NCI-H2081 treated with DMSO at 0.1 percent for 48 hours (cell line): ENCODE results near the gene PTCRA.

ENCODE experiments used
- DNase-seq: peaks from one replicate; lab custom pipeline; 2025; lab: John Stamatoyannopoulos, UW

PTCRA gene

GRCh38 chr6:42904467-42904866, 11.4 kb upstream of the PTCRA start:
- no peak for DNase-seq

DNA sequence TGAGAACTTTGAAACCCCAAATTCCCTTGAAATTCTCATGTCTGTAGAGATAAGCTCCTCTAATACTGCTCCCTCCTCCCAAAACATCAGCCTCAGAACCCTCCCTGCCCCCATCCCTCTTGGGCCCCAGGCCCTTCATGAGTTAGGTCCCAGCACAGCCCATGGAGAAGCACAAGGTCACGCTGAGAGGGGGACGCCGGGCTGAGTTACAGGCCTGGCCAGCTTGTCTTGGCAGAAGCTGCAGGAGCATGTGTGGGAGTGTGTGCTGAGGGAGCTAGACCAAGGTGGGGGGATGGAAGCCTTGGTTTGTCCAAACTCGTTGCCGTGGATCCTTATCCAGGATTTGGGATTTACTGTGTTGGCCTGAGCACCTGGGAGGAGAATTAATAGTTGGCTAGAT, 8.5 kb upstream of the PTCRA start:
- DNase-seq = no peak

DNA sequence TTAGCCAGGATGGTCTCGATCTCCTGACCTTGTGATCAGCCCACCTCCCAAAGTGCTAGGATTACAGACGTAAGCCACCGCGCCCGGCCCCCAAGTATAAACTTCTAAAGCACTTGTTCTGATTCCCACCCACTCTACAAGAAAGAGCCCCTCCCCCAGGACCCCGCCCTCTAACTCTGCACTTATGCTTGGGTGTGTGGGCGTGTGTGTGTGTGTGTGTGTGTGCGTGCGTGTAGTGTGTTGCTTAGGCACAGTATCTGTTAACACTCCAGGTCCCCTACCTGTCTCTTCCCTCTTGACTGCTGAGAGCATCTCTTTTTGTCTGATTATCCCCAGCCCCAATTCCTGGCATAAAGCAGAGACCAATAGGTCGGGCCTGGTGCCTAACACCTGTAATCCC, 6.0 kb upstream of the PTCRA start:
- DNase-seq = no peak

DNA sequence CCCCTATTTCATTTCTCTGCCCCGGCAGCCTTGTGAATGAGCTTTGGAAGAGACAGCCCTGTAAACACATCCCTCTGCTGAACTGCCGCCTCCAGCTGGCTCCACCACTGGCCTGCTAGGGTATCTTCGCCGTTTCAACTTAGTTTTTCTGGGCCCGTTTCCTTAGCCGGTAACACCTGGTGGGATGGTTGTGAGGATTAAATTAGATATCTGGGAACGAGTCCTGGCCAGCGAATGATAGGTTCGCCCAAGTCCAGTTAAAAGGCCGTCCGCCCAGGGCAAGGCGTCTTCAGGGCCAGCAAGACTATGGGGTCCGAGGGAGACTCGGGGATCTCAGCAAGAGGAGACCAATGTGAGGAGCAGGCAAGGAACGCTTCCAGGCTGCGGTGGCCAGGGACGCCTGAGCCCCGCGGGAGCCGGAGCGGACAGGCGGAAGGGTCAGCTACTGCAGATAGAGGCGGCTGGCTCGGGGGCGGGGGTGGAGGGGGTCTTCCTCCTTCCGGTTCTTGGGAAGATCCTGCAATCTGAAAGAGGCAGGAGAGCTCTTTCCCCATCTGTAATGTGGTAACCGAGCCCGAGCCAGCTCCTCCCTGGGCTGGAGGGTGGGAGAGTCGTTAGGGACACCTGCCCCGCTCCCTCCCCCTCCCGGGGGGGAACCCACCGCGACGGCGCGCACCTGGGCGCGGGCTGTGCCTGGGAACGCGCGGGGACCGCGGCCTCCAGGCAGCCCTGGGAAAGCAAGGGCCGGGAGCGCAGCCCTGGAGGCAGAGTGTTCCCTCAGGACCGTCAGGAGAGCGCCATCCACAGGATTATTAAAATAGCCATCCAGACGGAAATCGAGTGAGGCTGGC, 4.5 kb upstream of the PTCRA start:
- DNase-seq = no peak

DNA sequence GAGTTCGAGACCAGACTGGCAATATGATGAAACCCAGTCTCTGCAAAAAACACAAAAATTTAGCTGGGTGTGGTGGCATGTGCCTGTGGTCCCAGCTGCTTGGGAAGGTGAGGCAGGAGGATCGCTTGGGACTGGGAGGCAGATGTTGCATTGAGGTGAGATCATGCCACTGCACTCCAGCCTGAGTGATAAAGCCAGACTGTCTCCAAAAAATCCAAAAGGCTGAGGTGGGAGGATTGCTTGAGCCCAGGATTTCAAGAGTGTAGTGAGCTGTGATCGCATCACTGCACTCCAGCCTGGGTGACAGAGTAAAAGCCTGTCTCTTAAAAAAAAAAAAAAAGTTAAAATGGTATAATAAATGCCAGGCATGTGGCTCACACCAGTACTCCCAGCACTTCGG, 1.3 kb upstream of the PTCRA start:
- no peak for DNase-seq

GRCh38 chr6:42916288-42916687, 435 bp downstream of the PTCRA start:
- no peak for DNase-seq

DNA sequence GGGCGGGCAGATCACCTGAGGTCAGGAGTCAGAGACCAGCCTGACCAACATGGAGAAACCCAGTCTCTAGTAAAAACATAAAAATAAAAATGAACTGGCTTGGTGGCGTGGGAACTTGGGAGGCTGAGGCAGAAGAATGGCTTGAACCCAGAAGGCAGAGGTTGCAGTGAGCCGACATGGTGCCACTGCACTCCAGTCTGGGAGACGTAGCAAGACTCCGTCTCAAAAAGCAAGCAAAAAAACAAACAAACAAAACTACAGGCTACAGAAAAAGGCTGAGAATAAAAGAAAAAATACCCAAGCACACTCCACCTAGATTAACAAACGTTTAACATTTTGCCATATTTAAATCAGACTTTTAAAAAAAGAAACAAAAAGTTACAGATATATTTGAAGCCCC, 5.9 kb downstream of the PTCRA start:
- no peak for DNase-seq

- no peak for DNase-seq
Measured at GRCh38 chr6:42923666-42924065, 7.8 kb downstream of the PTCRA start.

DNA sequence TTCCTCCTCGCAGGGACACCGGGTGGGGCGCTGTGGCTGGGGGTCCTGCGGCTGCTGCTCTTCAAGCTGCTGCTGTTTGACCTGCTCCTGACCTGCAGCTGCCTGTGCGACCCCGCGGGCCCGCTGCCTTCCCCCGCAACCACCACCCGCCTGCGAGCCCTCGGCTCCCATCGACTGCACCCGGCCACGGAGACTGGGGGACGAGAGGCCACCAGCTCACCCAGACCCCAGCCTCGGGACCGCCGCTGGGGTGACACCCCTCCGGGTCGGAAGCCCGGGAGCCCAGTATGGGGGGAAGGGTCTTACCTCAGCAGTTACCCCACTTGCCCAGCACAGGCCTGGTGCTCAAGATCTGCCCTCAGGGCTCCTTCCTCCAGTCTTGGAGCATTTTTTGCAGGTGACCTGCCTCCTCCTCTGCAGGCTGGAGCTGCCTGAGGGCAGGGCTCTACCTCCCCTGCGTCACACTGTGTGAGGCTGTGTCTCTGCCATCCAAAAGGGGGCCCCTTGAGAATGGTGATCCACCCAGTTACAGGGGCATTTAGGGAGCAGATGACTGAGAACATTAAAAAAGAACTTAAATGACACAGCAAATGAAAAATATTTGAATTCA, 9.5 kb downstream of the PTCRA start:
- no peak for DNase-seq

- peak; percentile 92 for DNase-seq
Measured at GRCh38 chr6:42928986-42929820, 13.3 kb downstream of the PTCRA start, which contains the start of gene CNPY3. TSS of gene CNPY3 (plus strand) at chr6:42929480. CDS start at chr6:42929571, 91 bp downstream.

DNA sequence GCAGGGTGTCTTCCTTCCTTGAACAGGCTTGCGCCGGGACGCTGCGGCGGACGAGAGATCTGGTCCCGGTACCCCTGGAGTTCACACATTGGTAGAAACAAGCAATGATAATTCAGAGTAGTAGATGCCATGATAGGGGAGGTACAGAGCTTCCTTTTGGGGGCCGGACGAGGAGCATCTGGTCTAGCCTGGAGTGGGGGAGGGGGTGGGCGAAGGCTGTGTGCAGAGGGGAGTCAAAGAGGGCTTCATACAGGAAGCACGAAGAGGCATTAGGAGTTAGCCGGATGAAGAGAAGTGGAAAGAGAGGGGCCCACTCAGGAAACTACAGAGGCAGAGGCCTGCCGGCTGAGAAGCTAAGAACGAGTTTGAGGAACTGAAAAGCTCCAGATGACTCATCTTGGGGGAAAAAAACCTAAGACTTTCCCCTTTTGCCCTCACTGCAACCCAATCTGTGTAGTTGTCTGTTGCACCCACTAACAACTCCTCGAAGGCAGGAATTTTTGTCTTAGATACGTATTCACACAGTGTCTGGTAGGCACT, 14.0 kb downstream of the PTCRA start:
- DNase-seq = no peak

DNA sequence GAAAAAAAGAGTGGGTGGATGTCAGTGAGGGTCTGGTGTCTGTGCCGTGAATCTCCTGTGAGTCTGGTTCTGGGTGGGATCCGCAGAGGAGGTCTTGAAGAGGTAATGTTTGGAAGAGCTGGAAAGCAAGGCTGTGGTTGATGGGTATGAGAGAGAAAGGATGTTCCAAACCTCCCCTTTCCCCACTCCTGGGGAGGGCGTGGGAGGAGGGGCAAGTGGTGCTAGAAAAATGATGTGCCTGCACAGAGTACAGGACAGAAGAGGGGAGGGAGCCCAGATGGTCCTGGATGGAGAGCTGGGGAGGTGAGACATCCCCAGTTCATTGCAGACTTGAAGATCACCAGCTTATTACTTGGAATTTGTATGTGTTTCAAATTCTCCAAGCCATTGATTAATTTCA, 16.6 kb downstream of the PTCRA start:
- DNase-seq = no peak

DNA sequence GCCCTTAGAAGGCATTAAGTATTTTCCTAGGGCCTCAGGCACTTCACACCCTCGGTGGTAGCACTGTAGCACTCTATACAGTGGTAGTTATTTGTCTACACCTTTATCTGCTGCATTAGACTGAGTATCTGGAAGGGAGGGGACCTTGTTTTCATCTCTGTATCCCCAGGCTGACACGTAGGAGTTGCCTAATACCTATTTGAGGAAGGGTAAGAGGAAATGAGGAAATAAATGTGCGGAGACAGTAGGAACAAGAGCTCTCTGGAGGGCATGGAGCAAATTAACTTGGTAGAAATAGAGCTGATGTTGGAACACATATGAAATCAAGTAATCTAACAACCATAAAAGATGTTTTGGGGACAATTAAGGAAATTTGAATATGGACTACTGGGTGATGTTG, 17.4 kb downstream of the PTCRA start:
- DNase-seq = no peak

- DNase-seq = no peak
Measured at GRCh38 chr6:42935322-42935721, 19.5 kb downstream of the PTCRA start.

GRCh38 chr6:42936398-42936797, 20.5 kb downstream of the PTCRA start:
- no peak for DNase-seq

- no peak for DNase-seq
Measured at GRCh38 chr6:42937548-42938427, 21.9 kb downstream of the PTCRA start.

DNA sequence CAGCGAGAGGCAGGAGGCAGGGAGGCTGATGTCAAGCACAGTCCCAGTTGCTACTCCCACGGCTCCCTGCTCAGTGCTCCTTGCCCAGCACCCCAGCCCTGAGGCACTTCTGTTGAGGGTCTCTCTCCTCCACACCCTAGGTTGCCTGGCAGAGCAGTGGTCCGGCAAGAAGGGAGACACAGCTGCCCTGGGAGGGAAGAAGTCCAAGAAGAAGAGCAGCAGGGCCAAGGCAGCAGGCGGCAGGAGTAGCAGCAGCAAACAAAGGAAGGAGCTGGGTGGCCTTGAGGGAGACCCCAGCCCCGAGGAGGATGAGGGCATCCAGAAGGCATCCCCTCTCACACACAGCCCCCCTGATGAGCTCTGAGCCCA, 22.6 kb downstream of the PTCRA start:
- no peak for DNase-seq

- no peak for DNase-seq
Measured at GRCh38 chr6:42938987-42939809, 23.3 kb downstream of the PTCRA start.

DNA sequence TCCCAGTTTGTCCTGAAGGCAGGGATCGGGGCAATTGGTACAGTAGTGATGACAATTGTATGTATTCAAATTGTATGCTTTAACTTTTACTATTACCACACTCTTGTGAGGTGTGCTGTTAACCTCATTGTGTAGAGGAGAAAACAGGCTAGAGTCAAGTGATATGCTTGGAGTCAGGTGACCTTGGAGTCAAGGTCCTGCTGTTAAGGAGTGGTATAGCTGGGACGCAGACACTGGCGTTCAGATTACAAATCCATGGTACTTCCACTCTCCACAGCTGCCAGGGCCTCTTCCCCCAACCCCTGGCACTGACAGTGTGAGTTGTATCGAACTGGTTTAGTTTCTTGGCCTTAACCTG, 23.9 kb downstream of the PTCRA start:
- no peak for DNase-seq

DNA sequence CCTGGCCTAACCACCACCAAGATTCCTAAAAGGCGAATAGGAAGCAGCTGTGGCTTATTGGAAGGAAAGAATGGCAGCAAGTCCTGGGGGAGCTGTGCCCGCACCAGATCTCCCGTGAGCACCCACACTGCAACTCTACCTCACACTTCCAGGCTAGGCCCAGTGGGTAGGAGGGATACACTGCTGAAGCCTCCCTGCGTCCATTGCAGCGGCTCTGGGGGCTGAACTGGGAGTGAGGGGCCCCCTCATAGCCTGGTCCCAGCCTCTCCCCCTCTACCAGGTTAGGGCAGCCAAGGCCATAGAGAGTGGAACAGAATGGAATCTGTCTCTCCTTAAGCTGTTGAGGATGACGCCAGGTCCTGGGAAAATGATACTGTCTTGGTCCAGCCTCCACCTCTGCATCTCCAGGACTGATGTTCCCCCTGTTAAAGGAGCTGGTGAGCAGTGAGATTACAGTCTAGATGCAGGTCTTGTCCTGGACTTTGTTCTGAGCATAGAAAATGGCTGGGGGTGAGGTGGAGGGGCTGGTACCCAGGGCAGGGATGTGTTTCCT, 24.7 kb downstream of the PTCRA start:
- no peak for DNase-seq
